H1 (cell line): ENCODE results near the gene GALNT18. TPM values are rescaled to one million over a fixed set of nuclear protein-coding genes. Genes with fewer than 3 reads are reported as not detected.

Experiments
- CTCF ChIA-PET: fragments of 300-600 bp; sonication (Branson Sonifier 250); formaldehyde crosslinking; loops from one replicate; lab custom pipeline; 2021; ENCODE audit not compliant: partially characterized antibody; lab: Charles Lee
- POLR2A ChIA-PET: fragments of 300-600 bp; sonication (Branson Sonifier 250); formaldehyde crosslinking; loops from one replicate; lab custom pipeline; 2021; ENCODE audit warnings: inconsistent platforms; ENCODE audit not compliant: partially characterized antibody; lab: Charles Lee
- DNase-seq, 2 experiments: peaks; one replicate each; pipeline versions ENCODE4 v3.0.0 to v3.0.0-alpha.2; 2010 to 2022; ENCODE audit warnings: low spot score in 2 of 2, low read depth in 1 of 2, mixed read lengths in 1 of 2
- FAIRE-seq: peaks from 2 replicates; lab custom pipeline; 2011; peaks lifted over from hg19 to GRCh38; lab: Jason Lieb, UNC
- H2AFZ ChIP-seq: 2 replicates; pipeline ENCODE4 v1.8.1; 2012; ENCODE audit warnings: low read length, inconsistent platforms
- H2AK5ac ChIP-seq: 2 replicates; pipeline ENCODE4 v1.6.1; 2013; ENCODE audit warnings: low read depth, low read length
- H2BK120ac ChIP-seq: replicated peaks from 2 replicates; pipeline ENCODE3; 2013; ENCODE audit warnings: low read depth, low read length, inconsistent platforms
- H2BK12ac ChIP-seq: 2 replicates; pipeline ENCODE4 v1.6.1; 2013; ENCODE audit warnings: low read depth, low read length
- H2BK15ac ChIP-seq: 2 replicates; pipeline ENCODE4 v1.6.1; 2013; ENCODE audit warnings: low read length
- H2BK20ac ChIP-seq: 2 replicates; pipeline ENCODE4 v1.6.1; 2013; ENCODE audit warnings: low read length
- H2BK5ac ChIP-seq: 2 replicates; pipeline ENCODE4 v1.6.1; 2013; ENCODE audit warnings: low read depth, low read length
- H3K14ac ChIP-seq: 2 replicates; pipeline ENCODE4 v1.6.1; 2013; ENCODE audit warnings: inconsistent platforms; ENCODE audit not compliant: insufficient read length
- H3K18ac ChIP-seq: 2 replicates; pipeline ENCODE4 v1.6.1; 2013; ENCODE audit warnings: low read length; ENCODE audit errors: extremely low read depth
- H3K23ac ChIP-seq: 2 replicates; pipeline ENCODE4 v1.6.1; 2013; ENCODE audit warnings: inconsistent platforms; ENCODE audit not compliant: insufficient read length
- H3K23me2 ChIP-seq: 2 replicates; pipeline ENCODE4 v1.6.1; 2013; ENCODE audit warnings: low read depth, low read length
- H3K27ac ChIP-seq: 2 replicates; pipeline ENCODE4 v1.6.1; 2011; ENCODE audit warnings: low read depth, low read length, inconsistent platforms
- H3K27me3 ChIP-seq, 4 experiments: replicated peaks in 1 of 4; 1 replicate in 1 of 4; 2 replicates in 3 of 4; pipeline versions ENCODE4 v1.6.1 to v1.8.1; 2011 to 2013; ENCODE audit warnings: low read length in 3 of 4, mild to moderate bottlenecking in 3 of 4, inconsistent platforms in 2 of 4, mixed read lengths in 2 of 4, moderate library complexity in 1 of 4; ENCODE audit not compliant: control insufficient read depth in 3 of 4, insufficient read depth in 3 of 4; ENCODE audit errors: extremely low read depth in 1 of 4
- H3K36me3 ChIP-seq, 4 experiments: 2 replicates each; pipeline versions ENCODE4 v1.6.1 to v1.8.1; 2011 to 2013; ENCODE audit warnings: mild to moderate bottlenecking in 4 of 4, low read length in 3 of 4, moderate library complexity in 2 of 4, control low read depth in 1 of 4, inconsistent platforms in 1 of 4; ENCODE audit not compliant: insufficient read depth in 4 of 4, control insufficient read depth in 2 of 4
- H3K4ac ChIP-seq: replicated peaks from 2 replicates; pipeline ENCODE3; 2013; ENCODE audit warnings: low read length, low read depth, mixed read lengths, inconsistent platforms; ENCODE audit not compliant: insufficient read length
- H3K4me1 ChIP-seq, 4 experiments: replicated peaks in 1 of 4; 1 replicate in 1 of 4; 2 replicates in 3 of 4; pipeline versions ENCODE4 v1.6.1 to v1.8.1; 2011 to 2013; ENCODE audit warnings: low read length in 3 of 4, inconsistent platforms in 2 of 4, mixed read lengths in 1 of 4; ENCODE audit not compliant: insufficient read depth in 4 of 4, control insufficient read depth in 3 of 4
- H3K4me2 ChIP-seq, 2 experiments: 2 replicates each; pipeline versions ENCODE4 v1.6.1 to v1.8.1; 2011 to 2013; ENCODE audit warnings: low read depth in 2 of 2, low read length in 2 of 2, control low read depth in 1 of 2, inconsistent platforms in 1 of 2, mild to moderate bottlenecking in 1 of 2; ENCODE audit not compliant: insufficient read depth in 1 of 2
- H3K4me3 ChIP-seq, 4 experiments: fragments of 200-600, 300-600 bp in 1 of 4; sonication (generic), shearing (Covaris generic), sonication (Bioruptor Twin) in 1 of 4; 2 replicates each; pipeline versions ENCODE4 v1.5.1 to v1.8.1; 2011 to 2016; ENCODE audit warnings: low read length in 4 of 4, low read depth in 3 of 4, control low read depth in 2 of 4, inconsistent platforms in 2 of 4, mild to moderate bottlenecking in 2 of 4, mixed read lengths in 1 of 4, moderate library complexity in 1 of 4; ENCODE audit not compliant: insufficient read depth in 2 of 4; ENCODE audit errors: extremely low read depth in 1 of 4
- H3K56ac ChIP-seq: replicated peaks from 2 replicates; pipeline ENCODE3; 2013; ENCODE audit warnings: low read depth, mild to moderate bottlenecking, mixed read lengths, low read length, inconsistent platforms; ENCODE audit not compliant: insufficient read length
- H3K79me1 ChIP-seq: 2 replicates; pipeline ENCODE4 v1.6.1; 2013; ENCODE audit warnings: low read depth, low read length, control low read depth
- H3K79me2 ChIP-seq, 2 experiments: 2 replicates each; pipeline versions ENCODE4 v1.6.1 to v1.8.1; 2012 to 2013; ENCODE audit warnings: low read length in 2 of 2, mild to moderate bottlenecking in 2 of 2, inconsistent platforms in 1 of 2; ENCODE audit not compliant: insufficient read depth in 2 of 2, control insufficient read depth in 1 of 2
- H3K9ac ChIP-seq, 4 experiments: replicated peaks in 1 of 4; 1 replicate in 1 of 4; 2 replicates in 3 of 4; pipeline versions ENCODE4 v1.6.1 to v1.8.1; 2011 to 2013; ENCODE audit warnings: low read depth in 3 of 4, low read length in 3 of 4, control low read depth in 2 of 4, mild to moderate bottlenecking in 2 of 4, moderate library complexity in 2 of 4, inconsistent platforms in 1 of 4; ENCODE audit errors: extremely low read depth in 1 of 4
- H3K9me3 ChIP-seq, 2 experiments: 2 replicates each; pipeline versions ENCODE4 v1.6.1 to v1.8.1; 2012 to 2013; ENCODE audit warnings: mild to moderate bottlenecking in 2 of 2, moderate library complexity in 2 of 2, control low read depth in 1 of 2, inconsistent platforms in 1 of 2, low read depth in 1 of 2, low read length in 1 of 2, mixed read lengths in 1 of 2; ENCODE audit not compliant: insufficient read depth in 2 of 2
- H4K20me1 ChIP-seq, 2 experiments: replicated peaks in 1 of 2; 2 replicates each; pipeline versions ENCODE3 to v1.8.1; 2011 to 2013; ENCODE audit warnings: inconsistent platforms in 2 of 2, low read length in 2 of 2, mild to moderate bottlenecking in 1 of 2; ENCODE audit not compliant: insufficient read depth in 2 of 2, control insufficient read depth in 1 of 2
- H4K5ac ChIP-seq: 2 replicates; pipeline ENCODE4 v1.6.1; 2013; ENCODE audit warnings: low read length, low read depth, mixed read lengths, inconsistent platforms; ENCODE audit not compliant: insufficient read length
- H4K8ac ChIP-seq: 2 replicates; pipeline ENCODE4 v1.8.0; 2013; ENCODE audit warnings: mild to moderate bottlenecking, moderate library complexity, low read length, inconsistent platforms; ENCODE audit not compliant: insufficient read depth; ENCODE audit errors: extremely low read depth
- H4K91ac ChIP-seq: replicated peaks from 2 replicates; pipeline ENCODE3; 2013; ENCODE audit warnings: low read length, mixed read lengths, inconsistent platforms; ENCODE audit not compliant: insufficient read length
- CHD2 ChIP-seq: IDR thresholded peaks from 2 replicates; pipeline ENCODE4 v1.6.1; 2012; ENCODE audit warnings: low read length, improper control_type of control experiment
- CTCF ChIP-seq, 3 experiments: IDR thresholded peaks; 1 replicate in 2 of 3; 2 replicates in 1 of 3; pipeline versions ENCODE4 v1.5.1 to v1.6.1; 2011; ENCODE audit warnings: low read length in 3 of 3, mild to moderate bottlenecking in 3 of 3, inconsistent platforms in 2 of 3, low read depth in 1 of 3, moderate library complexity in 1 of 3; ENCODE audit not compliant: insufficient read depth in 1 of 3; ENCODE audit errors: control extremely low read depth in 1 of 3
- EGR1 ChIP-seq: IDR thresholded peaks from 2 replicates; pipeline ENCODE4 v1.6.1; 2011; ENCODE audit warnings: low read depth, low read length, borderline replicate concordance
- EZH2 ChIP-seq: fragments of 200-600 bp; sonication (generic); IDR thresholded peaks from 2 replicates; pipeline ENCODE4 v1.7.1; 2012; ENCODE audit warnings: low read depth, mild to moderate bottlenecking, moderate library complexity, low read length, inconsistent platforms; ENCODE audit not compliant: severe bottlenecking
- NRF1 ChIP-seq: IDR thresholded peaks from 2 replicates; pipeline ENCODE4 v1.6.1; 2011; ENCODE audit warnings: mild to moderate bottlenecking, low read depth, low read length, improper control_type of control experiment
- RBBP5 ChIP-seq: IDR thresholded peaks from 2 replicates; pipeline ENCODE4 v1.7.1; 2012; ENCODE audit warnings: low read depth, mild to moderate bottlenecking, inconsistent platforms, low read length, moderate library complexity, borderline replicate concordance
- RXRA ChIP-seq: IDR thresholded peaks from 2 replicates; pipeline ENCODE4 v1.6.1; 2011; ENCODE audit warnings: low read depth, mild to moderate bottlenecking, low read length, moderate library complexity; ENCODE audit not compliant: insufficient read depth
- SRF ChIP-seq: IDR thresholded peaks from 2 replicates; pipeline ENCODE4 v1.6.1; 2011; ENCODE audit warnings: mild to moderate bottlenecking, low read depth, low read length, moderate library complexity
- TAF7 ChIP-seq: optimal IDR thresholded peaks from 2 replicates; pipeline ENCODE3; 2011; ENCODE audit warnings: low read depth, mild to moderate bottlenecking, inconsistent platforms, low read length, moderate library complexity, borderline replicate concordance
- TEAD4 ChIP-seq: IDR thresholded peaks from 2 replicates; pipeline ENCODE4 v1.6.1; 2012; ENCODE audit warnings: low read depth, low read length, inconsistent platforms, mixed read lengths
- WGBS, 2 experiments: shearing (Covaris generic) in 1 of 2; methylation state at CpG; one replicate each; pipeline versions ENCODE4 v1.1.6 to v1.1.7; 2013 to 2015; ENCODE audit warnings: low lambda C conversion rate in 2 of 2, mixed read lengths in 2 of 2, inconsistent platforms in 1 of 2, low coverage in 1 of 2, missing lambda C conversion rate in 1 of 2; ENCODE audit not compliant: insufficient replicate concordance in 2 of 2, insufficient coverage in 1 of 2, insufficient read length in 1 of 2; ENCODE audit errors: extremely low coverage in 1 of 2, missing lambda C conversion rate in 1 of 2; 5-methylcytosine and 5-hydroxymethylcytosine counted together
- polyA plus RNA-seq, 7 experiments: library from polyadenylated mRNA; depleted of rRNA in 3 of 7; stranded (reverse) in 5 of 7; unstranded in 2 of 7; fragments of >200 nt in 5 of 7; fragments of 200-250 nt in 2 of 7; gene quantifications; 1 replicate in 5 of 7; 2 replicates in 1 of 7; 4 replicates in 1 of 7; pipeline versions ENCODE4 v1.2.1 to v1.2.3, GENCODE V29; 2011 to 2013; ENCODE audit warnings: missing spikeins in 2 of 7, mixed read lengths in 2 of 7
- total RNA-seq: library from RNA; stranded (reverse); fragmentation: NEBNext Ultra II Directional; extraction: Animal tissue kit (Norgen Biotek cat#: 25700); gene quantifications from 2 replicates; pipeline ENCODE4 v1.2.1, GENCODE V29; 2021

GALNT18 gene
- total and polyA plus RNA-seq, 2 of the 8 experiments (the other 6 are each of a cell fraction or from before 2014, with no cell fraction given), result 6.0 to 9.4 TPM

- no peak overlapping the region for H3K56ac ChIP-seq
- no peak overlapping the region for H3K23ac ChIP-seq
- H4K20me1 ChIP-seq, result peaks cover 0 to 2% of the 10 kb centered on the region in 2 experiments
- H3K79me2 ChIP-seq, result no peaks in the 10 kb centered on the region
- H4K8ac ChIP-seq, result no peak overlapping the region
- 84% methylated on average over 5 of the region's 5 CpGs; no CpG with 5 or more reads in 1 of the 2 experiments for WGBS, 2 experiments
- H2AK5ac ChIP-seq, result no peak overlapping the region
- ChIA-PET POLR2A (no interaction called here), CTCF (interaction anchor here (0.7 to 3.2 kb wide), 7 partner anchors 11 to 398 kb away, joined by 3 to 22 read pairs (median 5); no protein-coding TSS in a partner anchor)
- no peak overlapping the region for H3K18ac ChIP-seq
- no peak overlapping the region for H3K27ac ChIP-seq
- no peaks in the 10 kb centered on the region for H3K23me2 ChIP-seq
- H3K14ac ChIP-seq, result no peak overlapping the region
- peaks cover 0 to 5% (median 3%) of the 10 kb centered on the region in 4 experiments; a peak in 4 of 7 replicates for H3K4me1 ChIP-seq
- H3K27me3 ChIP-seq, result 0 out of 7 replicates have a peak, but pooled peaks cover 0 to 2% (median 0%) of the 10 kb centered on the region in 4 experiments
- no peak for DNase-seq
- H2BK20ac ChIP-seq, result no peak overlapping the region
- no peak for FAIRE-seq
- H2BK120ac ChIP-seq, result no peak overlapping the region
- no peak overlapping the region for H4K5ac ChIP-seq
- H3K4me2 ChIP-seq, result no peak overlapping the region
- H2BK5ac ChIP-seq, result no peak overlapping the region
- no peak overlapping the region for H2AFZ ChIP-seq
- no peaks in the 10 kb centered on the region for H3K36me3 ChIP-seq
- no peak overlapping the region for H2BK15ac ChIP-seq
- H4K91ac ChIP-seq, result no peak overlapping the region
- H3K4ac ChIP-seq, result no peak overlapping the region
- H3K4me3 ChIP-seq, result no peak overlapping the region
- H2BK12ac ChIP-seq, result no peak overlapping the region
- no peaks in the 10 kb centered on the region for H3K9me3 ChIP-seq
- H3K9ac ChIP-seq, result no peak overlapping the region
- H3K79me1 ChIP-seq, result no peaks in the 10 kb centered on the region
- TF ChIP-seq TEAD4 (no peak), CTCF (IDR thresholded peaks at IDR 0.05; ENCODE audit: control extremely low read depth in 1 of 3, insufficient read depth in 1 of 3, low read depth in 1 of 3, low read length in 3 of 3) (no peak), CHD2 (no peak), EZH2 (no peak), EGR1 (no peak), NRF1 (no peak), TAF7 (no peak), RBBP5 (no peak), RXRA (no peak), SRF (no peak)
These were observed 231.6 kb downstream of the GALNT18 start for GRCh38 chr11:11390068-11390771.
